HepG2 (cell line): ENCODE data around the gene EPHA3. TPM values are rescaled to one million over a fixed set of nuclear protein-coding genes. Genes with fewer than 3 reads are reported as not detected.

Experiments used
- ATAC-seq: fragments of 200-7000 bp; cut with Tn5 transposase; 3 replicates; pipeline ENCODE4 v1.9.1; 2020; ENCODE audit warnings: mild to moderate bottlenecking, moderate library complexity
- BruUV-seq: library from RNA; stranded (reverse); fragments of 400-500 nt; replicated peaks from 2 replicates; lab custom pipeline; 2021; lab: Mats Ljungman, UMichigan
- CTCF ChIA-PET: fragments of 300-600 bp; formaldehyde crosslinking; extraction: SDS; loops from one replicate; lab custom pipeline; 2021; ENCODE audit warnings: low total read pairs, inconsistent platforms, low intra/inter-chr PET ratio; lab: Yijun Ruan, JAX
- POLR2A ChIA-PET: fragments of 350-600 bp; sonication (Branson Sonifier 250); formaldehyde crosslinking; loops from one replicate; lab custom pipeline; 2020; ENCODE audit warnings: antibody characterized with exemption, inconsistent platforms; lab: Yijun Ruan, JAX
- DNase-seq: peaks from one replicate; pipeline ENCODE4 v3.0.0-alpha.2; 2015; ENCODE audit warnings: low spot score
- FAIRE-seq: peaks from 3 replicates; lab custom pipeline; 2011; peaks lifted over from hg19 to GRCh38; lab: Jason Lieb, UNC
- H2AFZ ChIP-seq: one replicate; pipeline ENCODE4 v1.6.1; 2011; ENCODE audit warnings: low read length, inconsistent platforms
- H3K27ac ChIP-seq: fragments of 300-600 bp; 3 replicates; pipeline ENCODE4 v1.8.0; 2011; ENCODE audit warnings: mixed run types, mild to moderate bottlenecking, mixed read lengths, low read length, inconsistent platforms; ENCODE audit not compliant: insufficient read depth; ENCODE audit errors: extremely low read length
- H3K27me3 ChIP-seq, 2 experiments: fragments of 200-600 bp in 1 of 2; 2 replicates in 1 of 2; 3 replicates in 1 of 2; pipeline versions ENCODE4 v1.6.0 to v1.8.0; 2011; ENCODE audit warnings: low read length in 2 of 2, mild to moderate bottlenecking in 2 of 2, moderate library complexity in 2 of 2, inconsistent platforms in 1 of 2; ENCODE audit not compliant: insufficient read depth in 2 of 2, control insufficient read depth in 1 of 2
- H3K36me3 ChIP-seq, 2 experiments: fragments of 200-600 bp in 1 of 2; replicated peaks in 1 of 2; 2 replicates in 1 of 2; 3 replicates in 1 of 2; pipeline versions ENCODE4 v1.5.1 to v1.8.0; 2011; ENCODE audit warnings: low read length in 2 of 2, inconsistent platforms in 1 of 2; ENCODE audit not compliant: insufficient read depth in 2 of 2, control insufficient read depth in 1 of 2
- H3K4me1 ChIP-seq: 2 replicates; pipeline ENCODE4 v1.5.1; 2012; ENCODE audit warnings: low read length, inconsistent platforms; ENCODE audit not compliant: insufficient read depth
- H3K4me2 ChIP-seq: 2 replicates; pipeline ENCODE4 v1.6.0; 2011; ENCODE audit warnings: low read depth, low read length, inconsistent platforms
- H3K4me3 ChIP-seq, 3 experiments: fragments of 200-600 bp in 1 of 3; sonication (generic), shearing (Covaris generic) in 1 of 3; replicated peaks in 1 of 3; 2 replicates each; pipeline ENCODE4 v1.5.1; 2011 to 2016; ENCODE audit warnings: low read length in 3 of 3, inconsistent platforms in 2 of 3, low read depth in 2 of 3, mild to moderate bottlenecking in 2 of 3, control low read depth in 1 of 3, mixed read lengths in 1 of 3; ENCODE audit not compliant: insufficient read depth in 1 of 3
- H3K79me2 ChIP-seq: one replicate; pipeline ENCODE4 v1.6.1; 2011; ENCODE audit warnings: low read length, inconsistent platforms; ENCODE audit not compliant: insufficient read depth
- H3K9ac ChIP-seq: 2 replicates; pipeline ENCODE4 v1.6.0; 2011; ENCODE audit warnings: mild to moderate bottlenecking, low read depth, low read length, inconsistent platforms; ENCODE audit not compliant: insufficient read depth
- H3K9me3 ChIP-seq: 2 replicates; pipeline ENCODE4 v1.5.1; 2012; ENCODE audit warnings: mild to moderate bottlenecking, low read length
- H4K20me1 ChIP-seq: 2 replicates; pipeline ENCODE4 v1.6.0; 2011; ENCODE audit warnings: inconsistent platforms, mild to moderate bottlenecking, low read length, moderate library complexity; ENCODE audit not compliant: insufficient read depth
- HNF4G ChIP-seq, 2 experiments: sonication (generic) in 1 of 2; formaldehyde crosslinking in 1 of 2; IDR thresholded peaks; 2 replicates each; pipeline versions ENCODE4 v1.4.0 to v1.6.1; 2011 to 2020; ENCODE audit warnings: borderline replicate concordance in 2 of 2, low read depth in 2 of 2, mild to moderate bottlenecking in 2 of 2, low read length in 1 of 2, missing genetic modification reagents in 1 of 2, moderate library complexity in 1 of 2
- ISL2 ChIP-seq: sonication (generic); formaldehyde crosslinking; IDR thresholded peaks from 2 replicates; pipeline ENCODE4 v1.5.0; 2020; ENCODE audit warnings: missing genetic modification reagents
- KMT2A ChIP-seq: sonication (generic); formaldehyde crosslinking; IDR thresholded peaks from 2 replicates; pipeline ENCODE4 v1.4.0; 2020; ENCODE audit warnings: missing genetic modification reagents
- MEIS1 ChIP-seq: sonication (generic); formaldehyde crosslinking; IDR thresholded peaks from 2 replicates; pipeline ENCODE4 v1.9.0; 2021; ENCODE audit warnings: mild to moderate bottlenecking, missing genetic modification reagents, moderate library complexity, borderline replicate concordance
- MEIS2 ChIP-seq: sonication (generic); formaldehyde crosslinking; IDR thresholded peaks from 2 replicates; pipeline ENCODE4 v1.9.0; 2021; ENCODE audit warnings: mild to moderate bottlenecking, missing genetic modification reagents
- RFX1 ChIP-seq: fragments of 450-650 bp; IDR thresholded peaks from 2 replicates; pipeline ENCODE4 v1.6.1; 2017
- SMARCE1 ChIP-seq: fragments of 450-650 bp; IDR thresholded peaks from 2 replicates; pipeline ENCODE4 v1.6.1; 2017; ENCODE audit warnings: borderline replicate concordance
- SOX6 ChIP-seq, 2 experiments: fragments of 450-650 bp in 1 of 2; sonication (generic) in 1 of 2; formaldehyde crosslinking in 1 of 2; IDR thresholded peaks; 2 replicates each; pipeline versions ENCODE4 v1.4.0 to v1.6.1; 2017 to 2020; ENCODE audit warnings: antibody characterized with exemption in 1 of 2, mild to moderate bottlenecking in 1 of 2, missing genetic modification reagents in 1 of 2
- ZFYVE20 ChIP-seq: sonication (generic); formaldehyde crosslinking; IDR thresholded peaks from 2 replicates; pipeline ENCODE4 v1.8.0; 2023; ENCODE audit warnings: low read depth, mild to moderate bottlenecking, moderate library complexity, missing genetic modification reagents, borderline replicate concordance
- ZNF33A ChIP-seq: sonication (generic); formaldehyde crosslinking; IDR thresholded peaks from 2 replicates; pipeline ENCODE4 v1.5.1; 2020; ENCODE audit warnings: missing genetic modification reagents, mild to moderate bottlenecking, moderate library complexity, borderline replicate concordance
- ZNF343 ChIP-seq: sonication (generic); formaldehyde crosslinking; IDR thresholded peaks from 2 replicates; pipeline ENCODE4 v1.4.0; 2020; ENCODE audit warnings: mild to moderate bottlenecking, missing genetic modification reagents
- ZNF878 ChIP-seq: sonication (generic); formaldehyde crosslinking; IDR thresholded peaks from 2 replicates; pipeline ENCODE4 v1.8.1; 2023; ENCODE audit warnings: mild to moderate bottlenecking, missing genetic modification reagents, moderate library complexity
- WGBS: methylation state at CpG from one replicate; pipeline ENCODE4 v1.1.6; 2017; ENCODE audit warnings: low lambda C conversion rate; 5-methylcytosine and 5-hydroxymethylcytosine counted together
- in situ Hi-C: cut with HindIII; loops from 2 replicates; pipeline ENCODE4 v1.10.0; 2017; ENCODE audit warnings: low pct_unique_long_range_greater_than_20kb; ENCODE audit not compliant: extremely low pct_ligation_motif_present
- intact Hi-C: fragments of 100-400 bp; cut with micrococcal nuclease; formaldehyde crosslinking; loops from one replicate; pipeline ENCODE4 v1.10.0; 2022; ENCODE audit not compliant: unreplicated experiment
- polyA plus RNA-seq, 8 experiments: library from polyadenylated mRNA; depleted of rRNA in 3 of 8; stranded (reverse) in 7 of 8; unstranded in 1 of 8; fragments of >200 nt; fragmentation: Illumina TruSeq in 4 of 8; extraction: Trizol in 4 of 8; gene quantifications; 2 replicates each; pipeline versions ENCODE4 v1.2.1 to v1.2.3, GENCODE V29; 2011 to 2016; ENCODE audit warnings: low read depth in 4 of 8, missing spikeins in 1 of 8, mixed read lengths in 1 of 8; ENCODE audit not compliant: insufficient read depth in 1 of 8
- total RNA-seq, 5 experiments: library from RNA; depleted of rRNA; stranded (reverse); fragments of >200 nt; fragmentation: Illumina TruSeq; extraction: Trizol; gene quantifications; 2 replicates each; pipeline ENCODE4 v1.2.3, GENCODE V29; 2016; ENCODE audit warnings: low read depth in 1 of 5
- TF ChIP-seq, protein P1 (sequence below): sonication (generic); formaldehyde crosslinking; IDR thresholded peaks from 2 replicates; pipeline ENCODE4 v1.4.0; 2020; ENCODE audit warnings: missing genetic modification reagents, mild to moderate bottlenecking, borderline replicate concordance

Gene EPHA3
- total and polyA plus RNA-seq, 2 of the 13 experiments (the other 11 are each of a cell fraction or from before 2014, with no cell fraction given), result 0.01 TPM; not detected in 1

DNA sequence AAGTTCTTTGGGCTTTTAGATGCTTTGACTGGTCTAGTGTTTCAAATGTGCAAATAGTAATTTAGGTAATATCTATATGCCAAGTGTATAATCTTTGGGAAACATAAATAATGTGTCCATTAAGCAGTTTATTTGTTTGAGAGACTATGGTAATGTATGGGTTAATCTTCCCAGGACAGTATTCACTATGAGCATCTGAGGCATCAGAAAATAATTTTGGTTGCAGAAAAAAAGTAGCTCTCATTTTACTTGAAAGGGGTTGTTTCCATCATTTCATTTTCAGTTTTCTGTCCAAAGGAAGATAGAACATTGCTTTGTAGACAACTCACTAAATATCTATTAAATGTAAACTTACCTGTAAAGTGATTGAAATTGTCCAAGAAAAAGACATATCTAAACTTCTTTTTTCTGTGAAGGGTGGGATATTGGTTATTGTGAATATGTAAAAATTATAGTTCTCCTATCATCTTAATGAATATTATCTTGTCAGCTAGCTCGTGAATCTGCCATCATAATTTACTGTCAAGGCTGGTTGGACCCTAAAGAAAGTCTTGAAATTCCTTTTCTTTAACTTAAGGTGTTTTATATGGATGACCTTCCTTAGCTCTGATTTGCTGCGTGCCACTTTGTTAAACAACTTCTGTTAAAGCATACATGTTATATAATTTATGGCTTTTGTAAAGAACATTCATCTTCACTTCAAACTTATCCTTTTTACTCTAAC, 108.8 kb downstream of the EPHA3 start:
- CTCF ChIA-PET, result no interaction called here
- in situ Hi-C loops, result no loop called here
- no peak for FAIRE-seq

More for the DNA sequence above, 108.8 kb downstream of the EPHA3 start:
- DNase-seq (no peak), ATAC-seq (no peak)
- H3K27me3 ChIP-seq, result no peaks in the 10 kb centered on the region
- no peak overlapping the region for H3K9ac ChIP-seq
- no peak overlapping the region for H3K27ac ChIP-seq
- 0% methylated on average over 2 of the region's 2 CpGs for WGBS
- H3K9me3 ChIP-seq, result no peaks in the 10 kb centered on the region
- H3K4me2 ChIP-seq, result no peak overlapping the region
- H3K4me1 ChIP-seq, result no peaks in the 10 kb centered on the region
- no peak overlapping the region for H3K4me3 ChIP-seq
- intact Hi-C loops, result no loop called here
- no peaks in the 10 kb centered on the region for H3K79me2 ChIP-seq
- no peaks in the 10 kb centered on the region for H3K36me3 ChIP-seq
- POLR2A ChIA-PET, result no interaction called here
- H2AFZ ChIP-seq, result no peak overlapping the region
- no TSS peak for BruUV-seq
- TF ChIP-seq SOX6 (IDR thresholded peaks at IDR 0.05) (no peak), SOX6 (CRISPR knock-in tag; IDR thresholded peaks at IDR 0.05) (no peak), HNF4G (IDR thresholded peaks at IDR 0.05; ENCODE audit: borderline replicate concordance, low read depth, low read length) (no peak), HNF4G (CRISPR knock-in tag; IDR thresholded peaks at IDR 0.05; ENCODE audit: borderline replicate concordance, low read depth) (no peak), ZNF33A (CRISPR knock-in tag) (no peak), ZFYVE20 (no peak), KMT2A (CRISPR knock-in tag) (no peak), RFX1 (no peak), ZNF343 (CRISPR knock-in tag) (no peak), SMARCE1 (no peak), ZNF878 (no peak), ISL2 (no peak), MEIS2 (no peak), MEIS1 (CRISPR knock-in tag) (no peak)
- TF ChIP-seq, protein P1, sequence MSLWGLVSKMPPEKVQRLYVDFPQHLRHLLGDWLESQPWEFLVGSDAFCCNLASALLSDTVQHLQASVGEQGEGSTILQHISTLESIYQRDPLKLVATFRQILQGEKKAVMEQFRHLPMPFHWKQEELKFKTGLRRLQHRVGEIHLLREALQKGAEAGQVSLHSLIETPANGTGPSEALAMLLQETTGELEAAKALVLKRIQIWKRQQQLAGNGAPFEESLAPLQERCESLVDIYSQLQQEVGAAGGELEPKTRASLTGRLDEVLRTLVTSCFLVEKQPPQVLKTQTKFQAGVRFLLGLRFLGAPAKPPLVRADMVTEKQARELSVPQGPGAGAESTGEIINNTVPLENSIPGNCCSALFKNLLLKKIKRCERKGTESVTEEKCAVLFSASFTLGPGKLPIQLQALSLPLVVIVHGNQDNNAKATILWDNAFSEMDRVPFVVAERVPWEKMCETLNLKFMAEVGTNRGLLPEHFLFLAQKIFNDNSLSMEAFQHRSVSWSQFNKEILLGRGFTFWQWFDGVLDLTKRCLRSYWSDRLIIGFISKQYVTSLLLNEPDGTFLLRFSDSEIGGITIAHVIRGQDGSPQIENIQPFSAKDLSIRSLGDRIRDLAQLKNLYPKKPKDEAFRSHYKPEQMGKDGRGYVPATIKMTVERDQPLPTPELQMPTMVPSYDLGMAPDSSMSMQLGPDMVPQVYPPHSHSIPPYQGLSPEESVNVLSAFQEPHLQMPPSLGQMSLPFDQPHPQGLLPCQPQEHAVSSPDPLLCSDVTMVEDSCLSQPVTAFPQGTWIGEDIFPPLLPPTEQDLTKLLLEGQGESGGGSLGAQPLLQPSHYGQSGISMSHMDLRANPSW (CRISPR knock-in tag), result no peak
- no peaks in the 10 kb centered on the region for H4K20me1 ChIP-seq
